ENCODE measurements around the gene RPTOR.

Gene RPTOR

DNA sequence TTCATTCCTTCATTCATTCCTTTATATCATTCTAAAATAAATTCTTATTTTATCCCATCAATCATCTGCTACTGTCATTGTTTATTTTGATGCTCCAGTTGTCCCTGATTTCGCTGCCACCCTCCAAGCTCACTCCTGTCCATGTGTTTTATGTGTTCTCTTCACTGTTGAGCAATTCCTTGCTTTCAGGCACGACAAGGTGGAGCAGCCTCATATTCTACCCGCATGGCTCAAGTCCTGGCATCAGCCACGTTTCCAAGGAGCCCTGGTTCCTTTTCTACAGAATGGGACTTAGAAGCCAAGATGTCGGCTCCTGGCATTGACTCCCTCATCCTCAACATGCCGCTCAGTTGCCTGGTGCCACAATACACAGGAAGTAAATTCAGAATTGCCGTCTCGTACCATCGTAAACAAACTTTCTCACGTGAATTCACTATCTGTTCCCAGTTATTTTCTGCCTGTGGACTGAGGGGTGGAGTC lies 139.0 kb downstream of the RPTOR start:
- no peak for TF ChIP-seq TCF4 (CRISPR knock-in tag; IDR thresholded peaks at IDR 0.05; ENCODE audit: borderline replicate concordance)
- TF ChIP-seq, protein P1, sequence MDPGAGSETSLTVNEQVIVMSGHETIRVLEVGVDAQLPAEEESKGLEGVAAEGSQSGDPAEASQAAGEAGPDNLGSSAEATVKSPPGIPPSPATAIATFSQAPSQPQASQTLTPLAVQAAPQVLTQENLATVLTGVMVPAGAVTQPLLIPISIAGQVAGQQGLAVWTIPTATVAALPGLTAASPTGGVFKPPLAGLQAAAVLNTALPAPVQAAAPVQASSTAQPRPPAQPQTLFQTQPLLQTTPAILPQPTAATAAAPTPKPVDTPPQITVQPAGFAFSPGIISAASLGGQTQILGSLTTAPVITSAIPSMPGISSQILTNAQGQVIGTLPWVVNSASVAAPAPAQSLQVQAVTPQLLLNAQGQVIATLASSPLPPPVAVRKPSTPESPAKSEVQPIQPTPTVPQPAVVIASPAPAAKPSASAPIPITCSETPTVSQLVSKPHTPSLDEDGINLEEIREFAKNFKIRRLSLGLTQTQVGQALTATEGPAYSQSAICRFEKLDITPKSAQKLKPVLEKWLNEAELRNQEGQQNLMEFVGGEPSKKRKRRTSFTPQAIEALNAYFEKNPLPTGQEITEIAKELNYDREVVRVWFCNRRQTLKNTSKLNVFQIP (CRISPR knock-in tag; IDR thresholded peaks at IDR 0.05; ENCODE audit: borderline replicate concordance, low read depth) = no peak
- TF ChIP-seq ZFP30 (CRISPR knock-in tag; IDR thresholded peaks at IDR 0.05) = no peak
- TF ChIP-seq CSDC2 (CRISPR knock-in tag; IDR thresholded peaks at IDR 0.05) = no peak
- TF ChIP-seq SNAI2 (CRISPR knock-in tag; IDR thresholded peaks at IDR 0.05) = no peak
- no peak for TF ChIP-seq ZNF565 (CRISPR knock-in tag; conservative IDR thresholded peaks at IDR 0.05; ENCODE audit: low read depth)
- TF ChIP-seq ZNF8 (CRISPR knock-in tag; IDR thresholded peaks at IDR 0.05) = no peak
- TF ChIP-seq, protein P2, sequence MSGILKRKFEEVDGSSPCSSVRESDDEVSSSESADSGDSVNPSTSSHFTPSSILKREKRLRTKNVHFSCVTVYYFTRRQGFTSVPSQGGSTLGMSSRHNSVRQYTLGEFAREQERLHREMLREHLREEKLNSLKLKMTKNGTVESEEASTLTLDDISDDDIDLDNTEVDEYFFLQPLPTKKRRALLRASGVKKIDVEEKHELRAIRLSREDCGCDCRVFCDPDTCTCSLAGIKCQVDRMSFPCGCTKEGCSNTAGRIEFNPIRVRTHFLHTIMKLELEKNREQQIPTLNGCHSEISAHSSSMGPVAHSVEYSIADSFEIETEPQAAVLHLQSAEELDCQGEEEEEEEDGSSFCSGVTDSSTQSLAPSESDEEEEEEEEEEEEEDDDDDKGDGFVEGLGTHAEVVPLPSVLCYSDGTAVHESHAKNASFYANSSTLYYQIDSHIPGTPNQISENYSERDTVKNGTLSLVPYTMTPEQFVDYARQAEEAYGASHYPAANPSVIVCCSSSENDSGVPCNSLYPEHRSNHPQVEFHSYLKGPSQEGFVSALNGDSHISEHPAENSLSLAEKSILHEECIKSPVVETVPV (CRISPR knock-in tag; IDR thresholded peaks at IDR 0.05) = no peak
- TF ChIP-seq CREB5 (CRISPR knock-in tag; IDR thresholded peaks at IDR 0.05; ENCODE audit: low read depth) = no peak
- no peak for TF ChIP-seq ARNTL (CRISPR knock-in tag; IDR thresholded peaks at IDR 0.05; ENCODE audit: borderline replicate concordance, low read depth)
- TF ChIP-seq TOX (CRISPR knock-in tag; IDR thresholded peaks at IDR 0.05; ENCODE audit: borderline replicate concordance) = no peak
- TF ChIP-seq ZFP3 (CRISPR knock-in tag; IDR thresholded peaks at IDR 0.05) = no peak
- TF ChIP-seq ZNF70 (CRISPR knock-in tag; IDR thresholded peaks at IDR 0.05) = no peak
- ATAC-seq = no peak

DNA sequence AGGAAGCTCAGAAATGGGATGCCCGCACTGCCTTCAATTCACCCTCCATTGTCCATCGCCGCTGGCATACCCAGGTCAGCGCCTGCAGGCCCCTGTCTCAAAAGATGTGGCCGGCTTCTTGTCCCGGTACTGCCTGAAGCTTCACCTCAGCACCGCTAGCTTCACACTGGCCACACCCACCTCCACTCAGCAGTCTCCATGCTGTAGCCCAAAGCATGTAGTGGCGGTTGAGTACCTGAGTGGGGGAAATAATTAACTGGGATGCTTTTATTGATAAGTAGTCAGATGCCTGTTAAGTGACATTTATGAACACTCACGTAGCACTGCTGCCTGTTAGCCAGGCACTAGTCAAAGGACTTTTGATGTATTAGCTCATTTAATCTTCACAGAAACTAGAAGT lies 143.2 kb downstream of the RPTOR start:
- TF ChIP-seq ARNTL (CRISPR knock-in tag; IDR thresholded peaks at IDR 0.05; ENCODE audit: borderline replicate concordance, low read depth) = no peak
- TF ChIP-seq ZNF70 (CRISPR knock-in tag; IDR thresholded peaks at IDR 0.05) = no peak
- TF ChIP-seq ESRRG (CRISPR knock-in tag; IDR thresholded peaks at IDR 0.05) = no peak
- TF ChIP-seq TOX (CRISPR knock-in tag; IDR thresholded peaks at IDR 0.05; ENCODE audit: borderline replicate concordance) = no peak
- TF ChIP-seq TCF4 (CRISPR knock-in tag; IDR thresholded peaks at IDR 0.05; ENCODE audit: borderline replicate concordance) = no peak
- TF ChIP-seq PPARA (CRISPR knock-in tag; IDR thresholded peaks at IDR 0.05; ENCODE audit: borderline replicate concordance) = no peak
- TF ChIP-seq, protein P2 (CRISPR knock-in tag; IDR thresholded peaks at IDR 0.05) = no peak
- TF ChIP-seq SNAI2 (CRISPR knock-in tag; IDR thresholded peaks at IDR 0.05) = no peak
- no peak for TF ChIP-seq ZFP30 (CRISPR knock-in tag; IDR thresholded peaks at IDR 0.05)
- TF ChIP-seq BACH2 (CRISPR knock-in tag; IDR thresholded peaks at IDR 0.05; ENCODE audit: borderline replicate concordance) = no peak
- TF ChIP-seq TSHZ2 (CRISPR knock-in tag; IDR thresholded peaks at IDR 0.05) = no peak
- no peak for TF ChIP-seq ZNF565 (CRISPR knock-in tag; conservative IDR thresholded peaks at IDR 0.05; ENCODE audit: low read depth)
- no peak for TF ChIP-seq ISL1 (CRISPR knock-in tag; IDR thresholded peaks at IDR 0.05)
- TF ChIP-seq, protein P3, sequence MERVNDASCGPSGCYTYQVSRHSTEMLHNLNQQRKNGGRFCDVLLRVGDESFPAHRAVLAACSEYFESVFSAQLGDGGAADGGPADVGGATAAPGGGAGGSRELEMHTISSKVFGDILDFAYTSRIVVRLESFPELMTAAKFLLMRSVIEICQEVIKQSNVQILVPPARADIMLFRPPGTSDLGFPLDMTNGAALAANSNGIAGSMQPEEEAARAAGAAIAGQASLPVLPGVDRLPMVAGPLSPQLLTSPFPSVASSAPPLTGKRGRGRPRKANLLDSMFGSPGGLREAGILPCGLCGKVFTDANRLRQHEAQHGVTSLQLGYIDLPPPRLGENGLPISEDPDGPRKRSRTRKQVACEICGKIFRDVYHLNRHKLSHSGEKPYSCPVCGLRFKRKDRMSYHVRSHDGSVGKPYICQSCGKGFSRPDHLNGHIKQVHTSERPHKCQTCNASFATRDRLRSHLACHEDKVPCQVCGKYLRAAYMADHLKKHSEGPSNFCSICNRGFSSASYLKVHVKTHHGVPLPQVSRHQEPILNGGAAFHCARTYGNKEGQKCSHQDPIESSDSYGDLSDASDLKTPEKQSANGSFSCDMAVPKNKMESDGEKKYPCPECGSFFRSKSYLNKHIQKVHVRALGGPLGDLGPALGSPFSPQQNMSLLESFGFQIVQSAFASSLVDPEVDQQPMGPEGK (CRISPR knock-in tag; IDR thresholded peaks at IDR 0.05; ENCODE audit: borderline replicate concordance) = no peak
- TF ChIP-seq CSDC2 (CRISPR knock-in tag; IDR thresholded peaks at IDR 0.05) = no peak
- no peak for TF ChIP-seq CREB5 (CRISPR knock-in tag; IDR thresholded peaks at IDR 0.05; ENCODE audit: low read depth)
- TF ChIP-seq GLIS3 (CRISPR knock-in tag; IDR thresholded peaks at IDR 0.05) = no peak
- ATAC-seq = no peak

Measured in SK-N-SH treated with all-trans-retinoic acid at 6 μM for 48 hours (cell line).